ENCODE results near the gene KIRREL3.

DNA sequence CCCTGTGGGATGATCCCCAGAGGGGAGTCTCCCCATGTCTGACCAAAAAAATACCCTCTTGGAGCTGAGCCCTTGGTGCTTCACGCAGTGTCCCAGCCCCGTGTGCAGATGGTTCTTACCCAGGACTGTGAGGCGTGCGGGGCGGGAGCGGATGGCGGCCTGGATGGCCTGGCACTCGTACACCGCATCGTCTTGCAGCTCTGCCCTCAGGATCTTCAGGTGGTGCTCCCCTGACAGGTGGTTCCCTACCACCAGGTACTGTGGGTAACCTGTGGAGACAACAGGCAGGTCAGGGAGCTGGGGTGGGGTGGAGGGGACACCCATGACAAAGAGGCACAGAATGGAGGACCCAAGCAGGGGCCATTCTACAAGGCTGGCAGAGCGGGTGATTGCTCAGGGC is 479.4 kb downstream of the KIRREL3 start:
- TF ChIP-seq CTCF (conservative IDR thresholded peaks at IDR 0.05), result no peak
- no peak for TF ChIP-seq EZH2 (IDR thresholded peaks at IDR 0.05; ENCODE audit: low read depth)
